HG02759 (cell line): ENCODE results near the gene KIAA1958.

ENCODE experiments used
- ATAC-seq: cut with Tn5 transposase; IDR thresholded peaks from one replicate; pipeline ENCODE4 v1.9.1; 2021; ENCODE audit warnings: mild to moderate bottlenecking, moderate library complexity; ENCODE audit not compliant: unreplicated experiment

The KIAA1958 gene

DNA sequence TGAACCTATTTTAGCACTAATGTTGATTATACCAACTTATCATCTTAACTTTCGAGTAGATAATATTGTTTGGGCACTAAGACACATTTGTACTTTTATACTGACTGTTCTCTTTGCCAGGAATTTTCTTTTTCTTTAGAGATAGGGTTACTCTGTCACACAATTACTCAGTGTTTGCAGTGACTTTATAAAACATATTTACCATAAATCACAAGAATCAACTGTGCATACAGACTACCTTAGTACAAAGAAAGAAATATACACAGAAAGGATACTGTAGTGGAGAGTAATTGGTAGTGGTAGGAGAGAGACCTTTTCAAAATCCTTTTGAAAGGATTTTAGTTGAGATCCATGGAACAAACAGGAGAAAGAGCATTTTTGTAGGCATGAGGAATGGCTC, 40.3 kb downstream of the KIAA1958 start:
- no peak for ATAC-seq

DNA sequence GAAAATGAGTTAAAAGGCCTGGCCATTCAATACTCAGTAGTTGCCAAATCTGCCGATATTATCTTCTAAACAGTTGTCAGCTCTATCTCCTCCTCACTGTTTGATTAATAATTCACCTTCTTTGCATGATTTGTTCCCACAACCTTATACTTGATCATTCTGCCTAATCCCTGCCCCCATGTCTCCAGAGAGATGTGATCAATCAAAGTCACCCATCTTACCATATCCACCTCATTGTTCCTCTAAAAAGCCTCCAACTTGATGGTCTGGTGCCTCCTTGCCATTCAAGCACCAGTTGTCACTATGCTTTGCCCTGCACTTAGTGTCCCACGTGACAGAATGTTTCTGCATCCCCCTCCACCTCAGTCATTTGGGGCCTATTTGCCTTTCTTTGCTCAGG, 41.3 kb downstream of the KIAA1958 start:
- ATAC-seq, result no peak

DNA sequence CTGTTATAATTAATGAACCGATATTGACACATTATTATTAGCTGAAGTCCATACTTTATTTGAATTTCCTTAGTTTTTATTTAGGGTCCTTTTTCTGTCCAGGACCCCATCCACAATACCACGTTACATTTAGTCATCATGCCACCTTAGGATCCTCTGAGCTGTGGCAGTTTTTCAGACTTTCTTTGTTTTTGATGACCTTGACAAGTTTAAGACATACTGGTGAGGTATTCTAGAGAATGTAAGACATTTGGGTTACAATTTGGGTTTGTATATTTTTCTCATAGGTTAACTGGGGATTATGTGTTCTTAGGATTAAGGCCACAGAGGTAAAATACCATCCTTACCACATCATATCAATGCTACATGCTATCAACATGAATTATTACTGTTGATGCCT, 42.7 kb downstream of the KIAA1958 start:
- ATAC-seq, result no peak

DNA sequence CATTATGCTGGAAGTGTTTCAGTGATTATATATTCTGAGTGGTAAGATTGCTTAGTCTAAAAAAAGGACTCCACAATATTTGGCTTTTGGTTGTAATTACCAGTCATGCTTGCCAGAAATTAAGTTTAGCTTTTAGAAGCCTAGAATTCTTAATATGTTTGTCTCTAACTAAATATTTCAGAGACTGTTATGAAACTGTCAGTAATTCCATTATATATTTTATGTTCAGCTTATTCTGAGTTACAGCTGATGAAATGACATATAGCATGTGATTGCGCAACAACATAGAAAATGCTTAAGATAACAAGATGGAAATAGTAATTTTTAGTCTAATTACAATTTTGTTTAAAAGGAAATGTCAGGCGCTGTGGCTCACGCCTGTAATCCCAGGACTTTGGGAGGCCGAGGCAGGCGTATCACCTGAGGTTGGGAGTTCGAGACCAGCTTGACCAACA, 44.2 kb downstream of the KIAA1958 start:
- ATAC-seq, result no peak

DNA sequence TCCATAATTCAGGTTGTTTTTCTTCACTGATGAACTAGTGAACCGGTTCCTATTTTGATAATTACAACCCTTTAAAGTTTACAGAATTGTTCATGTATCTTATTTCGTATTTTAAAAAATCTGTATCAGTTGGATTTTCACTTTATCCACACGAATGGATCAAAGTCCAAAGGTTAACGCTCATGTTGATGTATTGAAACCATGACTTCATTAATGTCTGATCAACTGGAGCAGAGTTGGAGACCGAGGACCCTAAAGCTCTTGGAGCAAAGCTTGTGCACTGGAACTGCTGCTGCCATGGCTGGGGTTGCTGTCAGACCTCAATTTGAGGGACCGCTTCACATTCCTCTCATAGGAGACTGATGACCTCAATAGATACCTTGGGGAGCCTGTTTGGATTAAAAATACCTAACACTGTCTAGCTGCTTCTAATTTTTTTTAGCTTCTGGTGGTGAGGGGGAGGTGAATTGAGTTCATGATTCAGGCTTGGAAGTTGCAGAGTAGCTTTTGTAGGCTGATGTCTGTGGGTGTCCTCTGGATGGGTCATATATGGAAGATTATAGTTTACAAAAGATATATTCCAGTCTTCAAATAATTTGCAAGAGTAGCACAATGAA, 45.1 kb downstream of the KIAA1958 start:
- no peak for ATAC-seq

DNA sequence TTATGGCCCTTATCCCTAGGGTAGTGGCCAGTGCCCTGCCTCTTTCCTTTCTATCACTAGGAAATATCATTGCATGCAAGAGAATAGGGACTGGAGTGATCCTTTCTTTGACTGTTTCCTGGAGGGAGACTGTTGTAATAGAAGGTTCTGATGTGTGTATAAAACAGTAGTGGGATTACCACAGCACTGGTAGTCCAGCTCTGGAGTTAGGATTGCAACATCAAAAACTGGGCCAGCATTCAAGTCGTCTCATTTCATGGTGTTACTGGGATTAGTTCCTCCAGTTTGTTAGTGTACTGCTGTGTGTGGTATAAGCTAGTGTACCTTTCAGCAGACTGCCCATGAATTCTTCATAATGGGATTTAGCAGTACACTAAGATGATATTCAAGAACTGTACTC, 45.8 kb downstream of the KIAA1958 start:
- ATAC-seq, result no peak

DNA sequence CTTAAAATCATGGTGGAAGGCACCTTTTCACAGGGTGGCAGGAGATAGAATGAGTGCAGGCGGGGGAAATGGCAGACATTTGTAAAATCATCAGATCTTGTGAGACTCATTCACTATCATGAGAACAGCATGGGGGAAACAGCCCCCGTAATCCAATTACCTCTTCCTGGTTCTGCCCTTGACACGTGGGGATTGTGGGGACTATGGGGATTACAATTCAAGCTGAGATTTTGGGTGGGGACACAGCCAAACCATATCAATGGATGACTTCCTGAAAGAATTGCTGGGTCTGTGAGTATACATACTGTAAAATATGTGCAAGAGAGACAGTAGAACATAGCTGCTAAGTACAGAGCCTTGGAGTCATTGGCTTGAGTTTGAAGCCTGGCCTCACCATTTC, 47.0 kb downstream of the KIAA1958 start:
- no peak for ATAC-seq

DNA sequence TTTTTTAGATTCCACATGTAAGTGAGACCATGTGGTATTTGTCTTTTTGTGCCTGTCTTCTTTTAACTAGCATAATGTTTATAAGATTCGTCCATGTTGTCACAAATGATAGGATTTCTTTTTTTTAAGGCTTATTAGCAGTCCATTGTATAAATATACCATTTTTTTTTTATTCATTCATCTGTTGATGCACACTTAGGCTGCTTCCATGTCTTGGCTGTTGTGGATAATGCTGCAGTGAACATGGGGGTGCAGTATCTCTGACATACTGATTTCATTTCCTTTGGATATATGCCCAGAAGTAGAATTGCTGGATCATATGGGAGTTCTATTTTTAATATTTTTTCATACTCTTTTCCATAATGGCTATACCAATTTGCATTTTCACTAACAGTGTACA, 48.7 kb downstream of the KIAA1958 start:
- ATAC-seq, result no peak

DNA sequence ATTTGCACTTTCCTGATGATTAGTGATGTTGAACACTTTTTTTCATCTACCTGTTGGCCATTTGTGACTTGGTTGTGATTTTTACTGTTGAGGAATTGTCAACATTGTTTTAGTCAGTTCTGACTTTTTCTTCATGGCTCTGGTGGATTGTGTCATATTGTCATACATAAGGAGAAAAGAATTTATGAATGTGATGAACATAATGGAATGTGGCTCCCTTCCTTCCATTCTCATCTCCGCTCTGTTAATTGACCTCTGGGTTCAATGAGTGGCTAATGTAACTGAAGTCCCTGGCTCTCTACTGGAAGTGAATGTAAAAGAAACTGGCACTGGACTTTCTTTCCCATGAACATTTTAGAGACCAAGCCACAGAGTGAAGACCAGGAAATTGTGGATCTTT, 49.2 kb downstream of the KIAA1958 start:
- ATAC-seq, result no peak

DNA sequence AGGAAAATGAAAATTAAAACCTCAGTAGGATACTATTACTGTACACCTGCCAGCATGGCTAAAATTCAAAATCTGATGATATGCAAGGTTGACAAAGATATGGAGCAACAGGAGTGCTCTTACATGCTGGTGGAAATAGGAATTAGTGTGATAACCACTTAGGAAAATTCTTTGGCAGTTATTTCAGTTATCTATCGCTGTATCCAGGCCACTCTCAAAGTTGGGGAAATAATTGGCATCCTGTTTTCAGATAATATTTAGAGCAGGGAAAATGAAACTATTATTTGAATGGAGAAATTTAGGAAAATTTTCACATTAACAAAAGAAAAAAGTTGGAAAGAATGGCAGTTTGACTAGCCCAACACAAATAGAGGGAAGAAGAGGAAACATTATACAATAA, 50.9 kb downstream of the KIAA1958 start:
- ATAC-seq, result no peak

DNA sequence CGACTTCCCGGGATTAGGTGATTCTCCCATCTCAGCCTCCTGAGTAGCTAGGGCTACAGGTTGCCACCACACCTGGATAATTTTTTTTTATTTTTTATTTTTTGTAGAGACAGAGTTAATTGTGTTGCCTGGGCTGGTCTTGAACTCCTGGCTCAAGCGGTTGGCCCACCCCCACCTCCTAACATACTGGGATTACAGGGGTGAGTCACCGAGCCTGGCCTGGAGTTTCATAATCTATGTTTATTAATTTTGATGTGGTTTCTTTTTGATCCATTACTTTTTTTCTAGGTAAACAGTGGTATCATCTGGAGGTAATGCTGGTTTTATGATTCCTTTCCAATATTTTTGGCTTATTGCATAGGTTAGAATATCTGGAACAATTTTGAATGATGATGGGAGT, 54.2 kb downstream of the KIAA1958 start:
- ATAC-seq, result no peak

DNA sequence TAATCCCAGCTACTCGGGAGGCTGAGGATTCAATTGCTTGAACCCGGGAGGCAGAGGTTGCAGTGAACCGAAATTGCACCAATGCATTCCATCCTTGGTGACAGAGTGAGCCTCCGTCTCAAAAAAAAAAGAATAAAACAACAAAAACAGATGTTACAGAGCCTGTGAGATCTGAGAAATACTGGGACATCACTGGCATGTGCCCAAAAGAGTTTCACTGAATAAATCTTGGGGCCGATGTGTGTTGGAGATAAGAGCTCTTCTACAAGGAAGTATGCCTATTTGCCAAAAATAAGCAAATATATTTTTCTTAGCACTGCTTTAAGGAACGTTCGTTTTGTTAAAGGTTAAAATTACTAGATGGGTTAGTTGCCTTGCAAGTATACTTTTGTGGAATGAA, 55.1 kb downstream of the KIAA1958 start:
- ATAC-seq, result no peak

DNA sequence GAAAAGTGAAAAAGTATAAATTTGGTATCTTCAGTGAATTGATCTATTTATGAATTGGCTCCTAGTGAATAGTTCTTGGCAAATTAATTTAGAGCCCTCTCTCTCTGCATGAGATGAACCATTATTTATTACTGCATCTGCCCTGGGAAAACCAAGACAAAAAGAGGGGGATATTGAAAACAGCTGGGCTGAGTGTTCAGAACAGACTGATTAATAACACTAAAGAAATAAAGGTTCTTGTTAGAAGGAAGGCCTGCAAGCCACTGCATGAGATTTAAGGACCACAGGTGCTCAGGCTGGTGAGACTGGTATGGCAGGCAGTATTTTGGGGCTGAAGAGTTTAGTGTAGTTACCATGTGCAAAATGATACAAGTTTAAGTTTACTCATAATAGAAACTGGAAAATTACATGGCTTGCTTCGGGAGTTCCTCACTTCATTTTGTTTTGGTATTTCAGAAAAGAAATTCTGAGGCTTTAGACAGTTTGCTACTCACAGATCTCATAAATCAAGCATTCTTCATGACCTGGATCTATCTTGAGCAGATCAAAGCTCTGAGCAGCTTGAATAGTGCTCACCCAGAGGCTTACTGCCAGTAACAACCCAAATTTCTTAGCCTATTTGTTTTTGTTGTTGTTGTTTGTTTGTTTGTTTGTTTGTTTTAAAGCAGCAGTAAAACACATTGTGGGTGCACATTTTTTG, 56.1 kb downstream of the KIAA1958 start:
- ATAC-seq, result no peak

DNA sequence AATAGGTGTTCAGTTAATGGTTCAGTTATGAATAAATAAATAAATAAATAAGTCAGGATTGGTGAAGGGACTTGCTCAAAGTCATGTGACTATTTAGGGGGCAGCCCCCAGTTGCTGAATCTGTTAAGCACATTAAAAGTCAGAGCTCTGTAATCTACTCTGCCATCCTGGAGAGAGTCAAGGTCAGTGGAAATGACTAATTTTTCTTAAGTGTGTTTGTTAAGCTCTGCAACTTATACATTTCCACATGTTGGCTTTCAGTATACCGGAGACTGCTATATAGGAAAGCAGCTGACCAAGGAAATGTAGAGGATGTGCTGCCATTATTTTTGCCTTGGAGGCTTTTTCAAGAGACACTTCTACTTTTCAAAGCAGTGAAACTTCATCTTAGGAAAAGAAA, 57.9 kb downstream of the KIAA1958 start:
- ATAC-seq, result no peak

DNA sequence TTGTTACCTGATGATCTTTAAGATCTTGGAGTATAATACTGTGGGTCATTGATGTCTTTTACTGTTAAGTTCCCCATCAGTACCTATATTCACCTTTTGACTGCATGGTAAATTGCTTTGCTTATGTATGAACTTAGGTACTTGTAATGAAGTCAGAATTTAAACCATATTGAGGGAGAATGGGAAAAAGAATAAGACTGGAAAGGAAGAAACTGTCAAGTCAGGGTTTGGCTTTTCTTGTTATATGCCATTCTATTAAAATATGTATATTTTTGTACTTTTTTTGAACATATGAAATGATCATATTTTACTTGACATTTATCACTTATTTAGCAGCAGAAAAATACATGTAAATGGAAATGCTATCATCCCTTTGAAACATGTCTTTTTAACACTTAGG, 58.6 kb downstream of the KIAA1958 start:
- no peak for ATAC-seq

DNA sequence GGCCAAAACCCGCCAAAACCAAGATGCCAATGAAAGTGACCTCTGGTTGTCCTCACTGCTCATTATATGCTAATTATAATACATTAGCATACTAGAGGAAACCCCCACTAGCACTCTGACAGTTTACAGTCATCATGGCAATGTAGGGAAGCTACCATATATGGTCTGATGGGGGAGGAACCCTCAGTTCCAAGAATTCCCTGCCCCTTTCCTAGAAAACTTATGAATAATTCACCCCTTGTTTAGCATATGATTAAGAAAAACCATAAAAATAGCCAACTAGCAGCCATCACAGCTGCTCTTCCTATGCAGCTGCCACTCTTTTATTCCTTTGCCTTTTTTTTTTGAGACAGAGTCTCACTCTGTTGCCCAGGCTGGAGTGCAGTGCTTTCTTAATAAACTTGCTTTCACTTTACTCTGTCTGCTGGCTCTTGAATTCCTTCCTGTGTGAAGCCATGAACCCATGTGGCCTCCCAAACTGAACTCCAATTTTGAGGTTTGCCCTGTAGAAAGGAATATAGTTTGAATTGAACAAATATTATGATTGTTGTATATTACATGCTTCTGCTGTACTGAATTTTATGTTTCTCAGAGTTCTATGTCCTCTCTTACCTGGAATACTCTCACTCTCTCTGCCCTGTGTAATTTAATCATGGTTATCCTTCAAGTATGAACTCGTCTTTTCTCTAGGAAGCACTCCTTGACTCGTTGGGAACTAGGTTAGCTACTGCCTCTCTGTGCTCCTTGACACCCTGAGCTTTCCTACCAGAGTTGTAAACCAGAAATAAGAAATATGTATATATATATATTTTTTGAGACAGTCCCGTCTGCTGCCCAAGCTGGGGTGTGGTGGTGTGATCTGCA, 59.8 kb downstream of the KIAA1958 start:
- ATAC-seq, result no peak

DNA sequence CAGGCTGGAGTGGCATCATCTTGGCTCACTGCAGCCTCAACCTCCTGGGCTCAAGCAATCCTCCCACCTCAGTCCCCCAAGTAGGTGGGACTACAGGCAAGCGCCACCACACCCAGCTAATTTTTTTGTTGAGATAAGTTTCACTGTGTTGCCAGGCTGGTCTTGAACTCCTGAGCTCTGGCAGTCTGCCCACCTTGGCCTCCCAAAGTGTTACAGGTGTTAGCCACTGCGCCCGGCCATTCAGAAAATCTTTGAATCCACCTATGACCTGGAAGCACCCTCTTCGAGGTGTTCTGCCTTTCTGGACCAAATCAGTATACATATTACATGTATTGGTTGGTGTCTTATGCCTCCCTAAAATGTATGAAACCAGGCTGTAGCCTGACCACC, 61.4 kb downstream of the KIAA1958 start:
- ATAC-seq, result no peak

DNA sequence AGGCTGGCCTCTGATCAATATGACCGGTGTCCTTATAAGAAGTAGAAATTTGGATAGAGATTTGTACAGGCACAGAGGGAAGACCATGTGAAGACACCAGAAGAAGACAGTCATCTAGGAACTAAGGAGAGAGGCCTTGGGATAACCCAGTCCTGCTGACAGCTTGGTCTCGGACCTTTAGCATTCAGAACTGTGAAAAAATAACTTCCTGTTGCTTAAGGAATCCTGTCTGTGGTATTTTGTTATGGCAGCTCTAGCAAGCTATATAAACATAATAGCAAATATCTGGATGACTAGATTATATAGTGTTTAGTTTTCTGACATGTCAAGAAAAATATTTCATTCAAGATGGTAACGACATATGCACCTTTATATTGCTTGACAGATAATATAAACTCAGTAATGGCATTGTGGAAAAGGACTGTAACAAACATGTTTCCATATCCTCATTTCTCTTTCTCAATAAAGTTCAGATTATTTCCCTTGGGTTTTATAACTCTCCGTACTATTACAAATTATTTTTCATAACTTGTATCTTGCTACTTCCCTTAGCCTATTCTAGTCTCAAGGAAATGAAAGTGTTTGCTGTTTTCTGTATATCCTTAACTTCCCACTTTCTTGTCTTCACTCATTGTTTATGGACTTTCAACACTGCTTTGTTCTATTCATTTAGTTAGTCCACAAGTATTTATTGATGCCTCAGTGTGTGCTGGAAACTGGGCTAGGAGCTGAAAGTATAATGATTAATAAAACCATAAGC, 62.4 kb downstream of the KIAA1958 start:
- ATAC-seq, result no peak

DNA sequence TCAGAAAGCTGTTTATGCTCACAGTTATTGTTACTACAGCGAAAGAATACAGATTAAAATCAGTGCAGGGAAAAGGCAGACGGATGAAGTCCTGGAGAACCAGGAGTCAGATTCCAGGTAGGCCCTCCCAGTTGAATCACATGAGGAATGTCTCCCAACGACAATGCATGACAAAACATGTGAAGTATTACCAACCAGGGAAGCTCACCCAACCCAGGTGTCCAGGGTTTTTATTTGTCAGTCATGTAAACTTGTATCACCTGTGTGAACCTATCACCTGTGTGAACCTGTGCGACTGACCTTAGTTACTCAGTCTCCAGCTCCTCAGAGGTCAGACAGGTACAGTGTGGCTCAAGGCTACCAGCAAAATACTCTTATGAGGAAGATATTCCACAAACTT, 63.9 kb downstream of the KIAA1958 start:
- no peak for ATAC-seq

DNA sequence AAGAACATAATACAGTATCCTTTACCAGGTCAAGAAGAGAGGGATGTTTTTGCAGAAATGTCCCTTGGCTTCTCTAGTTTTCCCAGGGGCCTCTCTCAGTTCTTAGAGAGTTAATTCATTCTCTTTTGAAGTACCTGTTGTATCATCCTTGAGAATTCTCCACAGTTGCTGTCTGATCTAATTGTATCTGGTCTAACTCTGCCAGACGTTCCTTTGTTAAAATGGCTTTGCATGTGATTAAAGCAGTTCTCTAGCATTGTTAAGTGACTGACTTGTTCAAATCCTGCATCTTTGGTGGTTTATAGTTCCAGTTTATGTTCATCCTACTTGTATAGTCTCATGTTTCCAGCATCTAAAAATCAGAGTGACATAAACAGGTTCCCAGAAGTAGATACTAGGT, 65.0 kb downstream of the KIAA1958 start:
- no peak for ATAC-seq
